CD4-positive, alpha-beta T cell (primary cell): Measurements from ENCODE around the gene CMTM1. TPM values are rescaled to one million over a fixed set of nuclear protein-coding genes. Genes with fewer than 3 reads are reported as not detected.

Experiments used
- ATAC-seq: fragments of 200-7000 bp; cut with Tn5 transposase; one replicate; pipeline ENCODE4 v1.10.0; 2022; ENCODE audit warnings: mild to moderate bottlenecking; ENCODE audit not compliant: poor library complexity
- CTCF ChIA-PET: fragments of 350-600 bp; sonication (Branson Sonifier 250); formaldehyde crosslinking; loops from one replicate; lab custom pipeline; 2021; ENCODE audit warnings: antibody characterized with exemption, inconsistent platforms; lab: Charles Lee
- POLR2A ChIA-PET: fragments of 350-600 bp; sonication (Branson Sonifier 250); formaldehyde crosslinking; loops from one replicate; lab custom pipeline; 2021; ENCODE audit warnings: antibody characterized with exemption, inconsistent platforms; lab: Charles Lee
- DNase-seq, 14 experiments: peaks; one replicate each; pipeline ENCODE4 v3.0.0-alpha.2; 2013 to 2020; ENCODE audit warnings: mixed read lengths in 2 of 14
- H3K27ac ChIP-seq, 2 donors: one replicate each; pipeline versions ENCODE4 v1.5.1 to v1.7.0; 2013; ENCODE audit warnings: low read length in 2 of 2, low read depth in 1 of 2, mild to moderate bottlenecking in 1 of 2
- H3K27me3 ChIP-seq, 2 experiments: 1 replicate in 1 of 2; 2 replicates in 1 of 2; pipeline versions ENCODE4 v1.6.1 to v1.7.0; 2013; ENCODE audit warnings: low read length in 2 of 2, control low read depth in 1 of 2, mild to moderate bottlenecking in 1 of 2, moderate library complexity in 1 of 2; ENCODE audit not compliant: insufficient read depth in 2 of 2, control insufficient read depth in 1 of 2
- H3K36me3 ChIP-seq: one replicate; pipeline ENCODE4 v1.6.1; 2013; ENCODE audit warnings: low read length, control low read depth; ENCODE audit not compliant: insufficient read depth
- H3K4me1 ChIP-seq: one replicate; pipeline ENCODE4 v1.6.1; 2013; ENCODE audit warnings: low read length, control low read depth; ENCODE audit not compliant: insufficient read depth
- H3K4me3 ChIP-seq: one replicate; pipeline ENCODE4 v1.5.1; 2013; ENCODE audit warnings: mild to moderate bottlenecking, low read length, moderate library complexity
- H3K9me3 ChIP-seq, 2 experiments: 1 replicate in 1 of 2; 2 replicates in 1 of 2; pipeline versions ENCODE4 v1.6.1 to v1.7.0; 2013; ENCODE audit warnings: low read length in 2 of 2, mild to moderate bottlenecking in 2 of 2, control low read depth in 1 of 2, moderate library complexity in 1 of 2; ENCODE audit not compliant: control insufficient read depth in 1 of 2, insufficient read depth in 1 of 2
- H3K27ac Mint-ChIP-seq: one replicate; pipeline ENCODE4 v1.8.0; 2020; ENCODE audit warnings: mixed read lengths
- H3K27me3 Mint-ChIP-seq: one replicate; pipeline ENCODE4 v1.8.0; 2021; ENCODE audit warnings: mixed read lengths
- H3K36me3 Mint-ChIP-seq: one replicate; pipeline ENCODE4 v1.8.0; 2021; ENCODE audit warnings: low read depth, mixed read lengths
- H3K4me1 Mint-ChIP-seq: one replicate; pipeline ENCODE4 v1.8.0; 2021; ENCODE audit warnings: low read depth, mixed read lengths
- H3K4me3 Mint-ChIP-seq: one replicate; pipeline ENCODE4 v1.8.0; 2020; ENCODE audit warnings: mild to moderate bottlenecking, mixed read lengths
- H3K9me3 Mint-ChIP-seq: one replicate; pipeline ENCODE4 v1.8.0; 2020; ENCODE audit warnings: mixed read lengths
- intact Hi-C, 2 experiments: fragments of 100-400 bp; cut with DNase I in 1 of 2; cut with micrococcal nuclease in 1 of 2; formaldehyde crosslinking; loops; one replicate each; pipeline versions ENCODE4 v1.15.1 to v1.9.0; 2023 to 2025; cut with DNase I, micrococcal nuclease
- polyA plus RNA-seq, 2 donors: library from polyadenylated mRNA; unstranded; fragments of 120-200 nt; gene quantifications; one replicate each; pipeline ENCODE4 v1.2.1, GENCODE V29; 2013
- total RNA-seq, 174 experiments: library from RNA in 2 of 174; stranded (reverse) in 2 of 174; gene quantifications; one replicate each; pipeline ENCODE4 v1.2.3 and lab custom pipeline; 2021 to 2026
- TF ChIP-seq, protein P1 (sequence below): fragments of 200-600 bp; IDR thresholded peaks from one replicate; pipeline ENCODE4 v1.8.0; 2022; ENCODE audit warnings: antibody characterized with exemption, mild to moderate bottlenecking

CMTM1 gene, protein sequence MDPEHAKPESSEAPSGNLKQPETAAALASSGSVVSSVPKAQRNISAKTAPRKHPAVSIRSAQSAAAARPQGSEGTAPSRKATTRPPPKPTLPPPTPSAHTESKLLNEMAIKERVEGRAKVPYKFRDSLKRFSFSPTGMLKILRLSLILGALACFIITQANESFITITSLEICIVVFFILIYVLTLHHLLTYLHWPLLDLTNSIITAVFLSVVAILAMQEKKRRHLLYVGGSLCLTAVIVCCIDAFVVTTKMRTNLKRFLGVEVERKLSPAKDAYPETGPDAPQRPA
- total RNA-seq: 1 to 10 TPM in 1 of 2 experiments, under 1 TPM in 1; 0.66 to 1.1 TPM
- 2.8 TPM for polyA plus RNA-seq (2013, experiment 1 of 2)
- polyA plus RNA-seq (2013, experiment 2 of 2): 4.5 TPM
- total RNA-seq (lab: John Stamatoyannopoulos, UW): 0 to 5.3 (median 1.4) reads per million in 172 experiments

DNA sequence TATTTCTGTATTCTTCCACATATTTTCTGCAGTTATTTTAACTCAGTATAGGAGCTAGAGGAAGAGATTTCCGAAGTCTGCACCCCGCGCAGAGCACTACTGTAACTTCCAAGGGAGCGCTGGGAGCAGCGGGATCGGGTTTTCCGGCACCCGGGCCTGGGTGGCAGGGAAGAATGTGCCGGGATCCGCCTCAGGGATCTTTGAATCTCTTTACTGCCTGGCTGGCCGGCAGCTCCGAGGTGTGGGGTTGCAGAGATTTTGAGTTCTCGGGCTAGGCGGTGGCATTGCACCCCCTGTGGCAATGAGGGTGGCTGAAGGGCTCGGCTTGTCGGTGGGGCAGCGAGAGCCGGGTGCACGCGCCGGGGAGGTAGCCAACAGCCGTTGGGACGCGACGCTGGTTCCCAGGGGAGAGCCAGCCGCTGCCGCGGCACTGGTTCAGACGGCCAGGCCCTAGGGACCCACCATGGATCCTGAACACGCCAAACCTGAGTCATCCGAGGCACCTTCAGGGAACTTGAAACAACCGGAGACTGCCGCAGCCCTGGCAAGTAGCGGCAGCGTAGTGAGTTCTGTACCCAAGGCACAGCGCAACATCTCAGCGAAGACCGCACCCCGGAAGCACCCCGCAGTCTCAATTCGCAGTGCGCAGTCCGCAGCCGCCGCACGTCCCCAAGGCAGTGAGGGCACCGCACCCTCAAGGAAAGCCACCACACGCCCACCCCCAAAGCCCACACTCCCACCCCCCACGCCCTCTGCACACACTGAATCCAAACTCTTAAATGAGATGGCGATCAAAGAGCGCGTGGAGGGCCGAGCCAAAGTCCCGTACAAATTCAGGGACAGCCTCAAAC lies at the start of gene CMTM1:
CMTM1 (plus strand) TSS at position 389 of the 851 bp plus-strand sequence; CDS start at position 464, 75 bp downstream.
- no peaks in the 10 kb centered on the region for H3K27me3 ChIP-seq
- POLR2A ChIA-PET: no interaction called here
- ATAC-seq: no peak
- intact Hi-C loops: no loop called here
- Mint-ChIP-seq H3K27ac (peak within 1 kb of the TSS; percentile 3), H3K4me1 (peaks cover 27% of the 10 kb centered on the region), H3K27me3 (no peaks in the 10 kb centered on the region), H3K36me3 (peaks cover 56% of the 10 kb centered on the region), H3K4me3 (no peak within 1 kb of the TSS), H3K9me3 (no peaks in the 10 kb centered on the region)
- peaks cover 14% of the 10 kb centered on the region for H3K4me1 ChIP-seq
- CTCF ChIA-PET: no interaction called here
- TF ChIP-seq, protein P1, sequence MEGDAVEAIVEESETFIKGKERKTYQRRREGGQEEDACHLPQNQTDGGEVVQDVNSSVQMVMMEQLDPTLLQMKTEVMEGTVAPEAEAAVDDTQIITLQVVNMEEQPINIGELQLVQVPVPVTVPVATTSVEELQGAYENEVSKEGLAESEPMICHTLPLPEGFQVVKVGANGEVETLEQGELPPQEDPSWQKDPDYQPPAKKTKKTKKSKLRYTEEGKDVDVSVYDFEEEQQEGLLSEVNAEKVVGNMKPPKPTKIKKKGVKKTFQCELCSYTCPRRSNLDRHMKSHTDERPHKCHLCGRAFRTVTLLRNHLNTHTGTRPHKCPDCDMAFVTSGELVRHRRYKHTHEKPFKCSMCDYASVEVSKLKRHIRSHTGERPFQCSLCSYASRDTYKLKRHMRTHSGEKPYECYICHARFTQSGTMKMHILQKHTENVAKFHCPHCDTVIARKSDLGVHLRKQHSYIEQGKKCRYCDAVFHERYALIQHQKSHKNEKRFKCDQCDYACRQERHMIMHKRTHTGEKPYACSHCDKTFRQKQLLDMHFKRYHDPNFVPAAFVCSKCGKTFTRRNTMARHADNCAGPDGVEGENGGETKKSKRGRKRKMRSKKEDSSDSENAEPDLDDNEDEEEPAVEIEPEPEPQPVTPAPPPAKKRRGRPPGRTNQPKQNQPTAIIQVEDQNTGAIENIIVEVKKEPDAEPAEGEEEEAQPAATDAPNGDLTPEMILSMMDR: no peak
- no peak within 1 kb of the TSS for H3K4me3 ChIP-seq
- peaks cover 45% of the 10 kb centered on the region for H3K36me3 ChIP-seq
- no peak within 1 kb of the TSS for H3K27ac ChIP-seq
- peaks cover 0 to 3% of the 10 kb centered on the region in 2 experiments for H3K9me3 ChIP-seq
- no peak for DNase-seq

DNA sequence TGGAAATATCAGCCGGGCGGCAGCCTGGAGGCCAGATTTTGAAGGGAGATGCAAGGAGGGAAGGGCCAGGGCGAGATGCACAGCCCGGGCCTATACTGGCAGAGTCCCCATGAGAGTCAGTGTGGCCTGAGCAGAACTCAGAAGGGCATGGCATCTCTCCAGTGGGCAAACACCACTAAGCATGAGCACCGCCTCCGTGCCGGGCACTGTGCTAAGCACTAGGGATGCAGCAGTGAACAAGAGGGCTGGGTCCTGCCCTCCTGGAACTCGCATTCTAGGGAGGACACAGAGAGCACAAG lies 49.8 kb upstream of the CMTM1 start:
- Mint-ChIP-seq H3K9me3 (no peaks in the 10 kb centered on the region), H3K36me3 (no peaks in the 10 kb centered on the region), H3K27me3 (no peaks in the 10 kb centered on the region), H3K27ac (peak overlapping the region; percentile 94), H3K4me1 (peaks cover 59% of the 10 kb centered on the region), H3K4me3 (peak overlapping the region; percentile 70)
- Histone ChIP-seq H3K27me3 (no peaks in the 10 kb centered on the region), H3K4me3 (no peak overlapping the region), H3K9me3 (no peaks in the 10 kb centered on the region), H3K36me3 (peaks cover 3% of the 10 kb centered on the region), H3K4me1 (peaks cover 81% of the 10 kb centered on the region), H3K27ac (peak overlapping the region; percentile 86 to 93)
- CTCF ChIA-PET: interaction anchor here (1.2 kb wide), 3 partner anchors 30 to 92 kb away, joined by 3 to 4 read pairs (median 4); no protein-coding TSS in a partner anchor
- no peak for DNase-seq
- TF ChIP-seq, protein P1: no peak
- intact Hi-C loops: loop anchor here (2.0 to 5.0 kb wide), 2 partner anchors 34 to 36 kb away; partner anchors contain the start of genes TK2 (in 2 of the 2) and CKLF (in 1 of the 2)
- no peak for ATAC-seq
- POLR2A ChIA-PET: interaction anchor here (1.2 kb wide), 1 partner anchor 36 kb away, joined by 9 read pairs; the partner anchor contains the start of gene CKLF
